H9 (cell line): ENCODE results near the gene NEK6. TPM values are rescaled to one million over a fixed set of nuclear protein-coding genes. Genes with fewer than 3 reads are reported as not detected.

ENCODE experiments used
- DNase-seq: peaks from one replicate; pipeline ENCODE4 v3.0.0-alpha.2; 2017
- H2AFZ ChIP-seq: one replicate; pipeline ENCODE4 v1.6.1; 2013; ENCODE audit warnings: mild to moderate bottlenecking, low read length, control low read depth, moderate library complexity
- H2AK5ac ChIP-seq: 2 replicates; pipeline ENCODE4 v1.6.1; 2013; ENCODE audit warnings: low read length, control low read depth, mixed read lengths; ENCODE audit not compliant: insufficient read length
- H2BK120ac ChIP-seq: one replicate; pipeline ENCODE4 v1.6.1; 2013; ENCODE audit warnings: low read depth, mild to moderate bottlenecking, low read length, control low read depth, inconsistent platforms; ENCODE audit not compliant: poor library complexity, severe bottlenecking
- H2BK12ac ChIP-seq: 2 replicates; pipeline ENCODE4 v1.6.1; 2013; ENCODE audit warnings: low read length, control low read depth, mixed read lengths, low read depth; ENCODE audit not compliant: insufficient read length
- H2BK15ac ChIP-seq: 2 replicates; pipeline ENCODE4 v1.6.1; 2013; ENCODE audit warnings: low read depth, low read length, control low read depth
- H2BK20ac ChIP-seq: one replicate; pipeline ENCODE4 v1.6.1; 2013; ENCODE audit warnings: low read depth, mild to moderate bottlenecking, low read length, control low read depth, inconsistent platforms; ENCODE audit not compliant: poor library complexity, severe bottlenecking
- H2BK5ac ChIP-seq: 2 replicates; pipeline ENCODE4 v1.6.1; 2013; ENCODE audit warnings: low read length, control low read depth, mixed read lengths; ENCODE audit not compliant: insufficient read length
- H3K14ac ChIP-seq: 2 replicates; pipeline ENCODE4 v1.6.1; 2013; ENCODE audit warnings: low read length, control low read depth; ENCODE audit not compliant: insufficient read depth
- H3K18ac ChIP-seq: 2 replicates; pipeline ENCODE4 v1.6.1; 2013; ENCODE audit warnings: low read depth, mild to moderate bottlenecking, mixed read lengths, low read length, control low read depth; ENCODE audit not compliant: insufficient read length
- H3K23ac ChIP-seq: 2 replicates; pipeline ENCODE4 v1.6.1; 2013; ENCODE audit warnings: low read length, control low read depth, mixed read lengths, low read depth; ENCODE audit not compliant: insufficient read length
- H3K23me2 ChIP-seq: 2 replicates; pipeline ENCODE4 v1.6.1; 2013; ENCODE audit warnings: low read depth, mild to moderate bottlenecking, mixed read lengths, low read length, control low read depth; ENCODE audit not compliant: insufficient read length, poor library complexity, severe bottlenecking
- H3K27ac ChIP-seq: 2 replicates; pipeline ENCODE4 v1.5.1; 2013; ENCODE audit warnings: low read length, control low read depth, mixed read lengths, low read depth; ENCODE audit not compliant: insufficient read length
- H3K27me3 ChIP-seq: 2 replicates; pipeline ENCODE4 v1.6.1; 2013; ENCODE audit warnings: low read length, control low read depth, inconsistent platforms; ENCODE audit not compliant: insufficient read depth
- H3K4ac ChIP-seq: 2 replicates; pipeline ENCODE4 v1.6.1; 2013; ENCODE audit warnings: low read depth, mild to moderate bottlenecking, control low read depth, inconsistent platforms, low read length, moderate library complexity
- H3K4me1 ChIP-seq: 2 replicates; pipeline ENCODE4 v1.6.1; 2013; ENCODE audit warnings: low read length, control low read depth, inconsistent platforms; ENCODE audit not compliant: insufficient read depth
- H3K4me2 ChIP-seq: 2 replicates; pipeline ENCODE4 v1.6.1; 2013; ENCODE audit warnings: low read length, control low read depth, mixed read lengths; ENCODE audit not compliant: insufficient read length, insufficient read depth
- H3K56ac ChIP-seq: 2 replicates; pipeline ENCODE4 v1.6.1; 2013; ENCODE audit warnings: low read depth, mild to moderate bottlenecking, mixed read lengths, low read length, control low read depth; ENCODE audit not compliant: insufficient read length
- H3K79me1 ChIP-seq: 2 replicates; pipeline ENCODE4 v1.6.1; 2013; ENCODE audit warnings: low read depth, mild to moderate bottlenecking, moderate library complexity, low read length, control low read depth, inconsistent platforms; ENCODE audit not compliant: insufficient read depth, poor library complexity, severe bottlenecking
- H3K79me2 ChIP-seq: 2 replicates; pipeline ENCODE4 v1.6.1; 2013; ENCODE audit warnings: low read length, control low read depth, inconsistent platforms; ENCODE audit not compliant: insufficient read depth
- H3K9ac ChIP-seq: 2 replicates; pipeline ENCODE4 v1.6.1; 2013; ENCODE audit warnings: low read length, control low read depth, mixed read lengths; ENCODE audit not compliant: insufficient read length; ENCODE audit errors: extremely low read depth
- H3K9me3 ChIP-seq: one replicate; pipeline ENCODE4 v1.6.1; 2013; ENCODE audit warnings: low read depth, low read length, inconsistent platforms; ENCODE audit not compliant: control insufficient read depth
- H3T11ph ChIP-seq: one replicate; pipeline ENCODE4 v1.6.1; 2013; ENCODE audit warnings: mild to moderate bottlenecking, low read length, control low read depth, inconsistent platforms
- H4K20me1 ChIP-seq: one replicate; pipeline ENCODE4 v1.6.1; 2013; ENCODE audit not compliant: control insufficient read depth, insufficient read length, insufficient read depth
- H4K5ac ChIP-seq: 2 replicates; pipeline ENCODE4 v1.6.1; 2013; ENCODE audit warnings: low read depth, mild to moderate bottlenecking, mixed read lengths, low read length, control low read depth; ENCODE audit not compliant: insufficient read length
- H4K8ac ChIP-seq: replicated peaks from 2 replicates; pipeline ENCODE4 v1.6.1; 2013; ENCODE audit warnings: low read length, control low read depth, mixed read lengths, low read depth; ENCODE audit not compliant: insufficient read length
- H4K91ac ChIP-seq: 2 replicates; pipeline ENCODE4 v1.6.1; 2013; ENCODE audit warnings: low read depth, mild to moderate bottlenecking, moderate library complexity, mixed read lengths, low read length, control low read depth; ENCODE audit not compliant: insufficient read length
- H3K27ac Mint-ChIP-seq, 3 experiments: 2 replicates in 2 of 3; 3 replicates in 1 of 3; pipeline ENCODE4 v1.8.0; 2020 to 2021; ENCODE audit warnings: mixed read lengths in 3 of 3, mild to moderate bottlenecking in 1 of 3, moderate library complexity in 1 of 3
- H3K27me3 Mint-ChIP-seq: 2 replicates; pipeline ENCODE4 v1.8.0; 2021; ENCODE audit warnings: low read depth, mild to moderate bottlenecking, moderate library complexity, mixed read lengths
- H3K36me3 Mint-ChIP-seq, 3 experiments: 2 replicates in 2 of 3; 3 replicates in 1 of 3; pipeline ENCODE4 v1.8.0; 2020 to 2021; ENCODE audit warnings: low read depth in 3 of 3, mixed read lengths in 3 of 3; ENCODE audit not compliant: insufficient read depth in 1 of 3
- H3K4me1 Mint-ChIP-seq, 2 experiments: 2 replicates each; pipeline ENCODE4 v1.8.0; 2020; ENCODE audit warnings: mixed read lengths in 2 of 2
- H3K4me3 Mint-ChIP-seq, 2 experiments: 2 replicates in 1 of 2; 3 replicates in 1 of 2; pipeline ENCODE4 v1.8.0; 2020 to 2021; ENCODE audit warnings: mild to moderate bottlenecking in 2 of 2, mixed read lengths in 2 of 2, moderate library complexity in 1 of 2
- H3K9me3 Mint-ChIP-seq, 2 experiments: 2 replicates in 1 of 2; 3 replicates in 1 of 2; pipeline ENCODE4 v1.8.0; 2020; ENCODE audit warnings: mild to moderate bottlenecking in 2 of 2, mixed read lengths in 2 of 2, moderate library complexity in 1 of 2
- CTCF ChIP-seq: fragments of 200-600 bp; sonication (generic); conservative IDR thresholded peaks from 3 replicates; pipeline ENCODE4 v1.8.0; 2021; ENCODE audit warnings: antibody characterized with exemption, mild to moderate bottlenecking
- WGBS: extraction: QIAGEN DNeasy Blood & Tissue Kit; methylation state at CpG from one replicate; pipeline ENCODE4 v1.1.7; 2013; ENCODE audit warnings: missing lambda C conversion rate, low lambda C conversion rate, mixed read lengths; ENCODE audit not compliant: insufficient read length; ENCODE audit errors: extremely low coverage; 5-methylcytosine and 5-hydroxymethylcytosine counted together
- total RNA-seq: library from RNA; stranded (reverse); gene quantifications from 2 replicates; pipeline ENCODE4 v1.2.1, GENCODE V29; 2021

NEK6 gene
- total RNA-seq, 1 experiment from 2014 or later: 14.3 TPM

- H3K9me3 ChIP-seq: no peaks in the 10 kb centered on the region
- no peak overlapping the region for H4K5ac ChIP-seq
- no peak overlapping the region for H2BK5ac ChIP-seq
- no peak overlapping the region for H3K4me3 Mint-ChIP-seq
- no peak overlapping the region for H2AFZ ChIP-seq
- H3K27ac ChIP-seq: no peak overlapping the region
- H2BK12ac ChIP-seq: no peak overlapping the region
- no peak overlapping the region for H3K27ac Mint-ChIP-seq
- peaks cover 2% of the 10 kb centered on the region; the same call in 1 of the 2 replicates for H3K79me2 ChIP-seq
- no peak overlapping the region for H2BK15ac ChIP-seq
- no peak overlapping the region for H4K8ac ChIP-seq
- no peak overlapping the region for H3K4me2 ChIP-seq
- no peaks in the 10 kb centered on the region for H3K27me3 ChIP-seq
- no peaks in the 10 kb centered on the region; the same call in none of the 2 replicates for H3K27me3 Mint-ChIP-seq
- no peak overlapping the region for H3K23ac ChIP-seq
- no peak overlapping the region for H3K4ac ChIP-seq
- peaks cover 44 to 46% of the 10 kb centered on the region in 2 experiments for H3K4me1 Mint-ChIP-seq
- WGBS: no CpG with 5 or more reads among the region's 22 CpGs
- H3K14ac ChIP-seq: no peak overlapping the region; the same call in 1 of the 2 replicates
- H3K4me1 ChIP-seq: peaks cover 11% of the 10 kb centered on the region
- no peak overlapping the region for H3K56ac ChIP-seq
- H2BK120ac ChIP-seq: no peak overlapping the region
- H3K18ac ChIP-seq: no peak overlapping the region
- H3K36me3 Mint-ChIP-seq: no peaks in the 10 kb centered on the region
- no peak overlapping the region for H2AK5ac ChIP-seq
- H3T11ph ChIP-seq: no peak overlapping the region
- no peak overlapping the region for H3K9ac ChIP-seq
- no peak for TF ChIP-seq CTCF
- no peak overlapping the region for H4K91ac ChIP-seq
- peaks cover 6% of the 10 kb centered on the region for H3K23me2 ChIP-seq
- peaks cover 2% of the 10 kb centered on the region for H4K20me1 ChIP-seq
- H2BK20ac ChIP-seq: no peak overlapping the region
- no peaks in the 10 kb centered on the region for H3K9me3 Mint-ChIP-seq
- no peak for DNase-seq
- H3K79me1 ChIP-seq: no peaks in the 10 kb centered on the region
These were observed 6.2 kb downstream of the NEK6 start for GRCh38 chr9:124263800-124264426.
